ENCODE data around the gene CABLES1. TPM values are rescaled to one million over a fixed set of nuclear protein-coding genes. Genes with fewer than 3 reads are reported as not detected.
A peak's percentile ranks its signal among the peaks of the same experiment; 100 is the strongest.

CABLES1 gene
- total RNA-seq, 4 donors from 2014 or later: 28.1 to 43.8 (median 37.6) TPM

DNA sequence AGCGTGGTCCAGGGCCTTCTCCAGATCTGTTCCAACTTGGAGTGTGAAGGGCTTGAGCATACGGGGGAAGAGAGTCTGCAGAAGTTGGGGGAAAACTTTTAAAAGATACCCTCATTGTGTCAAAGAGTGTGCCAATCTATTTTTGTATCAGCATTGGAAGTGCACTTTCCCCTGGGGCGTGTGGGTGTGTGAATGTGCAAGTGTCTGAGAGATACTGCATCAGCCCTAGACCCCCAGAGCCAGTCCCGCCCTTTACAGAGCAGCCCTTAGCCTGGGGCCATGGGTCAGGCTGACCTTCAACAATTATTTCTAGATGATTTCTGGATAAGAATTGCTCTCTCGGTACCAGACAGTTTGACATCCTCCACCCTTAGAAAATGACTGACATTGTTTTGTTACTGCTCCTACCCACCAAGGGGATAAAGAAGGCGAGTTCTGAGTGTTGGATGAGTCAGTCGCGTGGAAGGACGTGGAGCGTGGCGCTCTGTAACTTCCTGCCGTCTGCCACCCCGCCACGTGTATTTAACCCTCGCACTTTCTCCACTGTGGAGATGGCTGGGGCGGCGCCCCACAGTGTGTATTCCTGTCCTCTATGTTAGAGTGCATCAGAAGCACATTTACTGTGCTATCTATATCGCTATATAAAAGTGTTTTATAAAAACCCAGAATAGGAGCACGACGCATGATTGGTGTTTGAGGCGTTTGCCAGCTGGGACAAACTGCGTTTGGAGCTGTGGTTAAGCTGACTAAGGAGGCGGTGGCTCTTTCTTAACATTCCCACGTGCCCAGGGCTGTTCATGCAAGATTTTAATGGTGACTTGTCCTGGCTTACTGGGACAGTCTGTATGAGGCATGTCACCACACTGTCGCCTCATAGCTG lies 122.6 kb downstream of the CABLES1 start:
- intact Hi-C loops (cut with DNase I): loop anchor here (10.0 kb wide), 1 partner anchor 123 kb away; the partner anchor contains the start of gene CABLES1
- Histone ChIP-seq H3K4me3 (replicated peaks in 1 of 3) (no peak overlapping the region), H3K4me1 (peaks cover 46 to 52% of the 10 kb centered on the region in 2 donors), H3K27me3 (no peaks in the 10 kb centered on the region), H3K36me3 (peaks cover 6 to 10% of the 10 kb centered on the region in 2 donors), H3K9me3 (no peaks in the 10 kb centered on the region), H3K27ac (peak overlapping the region; percentile 32 to 97 (median 97))
- no peak for TF ChIP-seq CTCF (IDR thresholded peaks at IDR 0.05)
- no peak for TF ChIP-seq POLR2A (IDR thresholded peaks at IDR 0.05)
- DNase-seq: no peak
- WGBS, 2 donors: 80 to 85% methylated on average over 25 of the region's 25 CpGs

GRCh38 chr18:23258566-23259469 lies 123.5 kb downstream of the CABLES1 start:
- WGBS, 2 donors: 74 to 84% methylated on average over 15 of the region's 15 CpGs
- TF ChIP-seq POLR2A (IDR thresholded peaks at IDR 0.05) (no peak), CTCF (IDR thresholded peaks at IDR 0.05) (no peak)
- peaks cover 46 to 55% of the 10 kb centered on the region in 2 donors for H3K4me1 ChIP-seq
- peaks cover 1 to 4% of the 10 kb centered on the region in 2 donors for H3K36me3 ChIP-seq
- intact Hi-C loops (cut with DNase I): loop anchor here (10.0 kb wide), 1 partner anchor 124 kb away; the partner anchor contains the start of gene CABLES1
- no peak overlapping the region for H3K4me3 ChIP-seq (replicated peaks in 1 of 3)
- DNase-seq: no peak
- H3K9me3 ChIP-seq: no peaks in the 10 kb centered on the region
- H3K27me3 ChIP-seq: no peaks in the 10 kb centered on the region
- H3K27ac ChIP-seq: peak overlapping the region; percentile 95 to 97 (median 97)

DNA sequence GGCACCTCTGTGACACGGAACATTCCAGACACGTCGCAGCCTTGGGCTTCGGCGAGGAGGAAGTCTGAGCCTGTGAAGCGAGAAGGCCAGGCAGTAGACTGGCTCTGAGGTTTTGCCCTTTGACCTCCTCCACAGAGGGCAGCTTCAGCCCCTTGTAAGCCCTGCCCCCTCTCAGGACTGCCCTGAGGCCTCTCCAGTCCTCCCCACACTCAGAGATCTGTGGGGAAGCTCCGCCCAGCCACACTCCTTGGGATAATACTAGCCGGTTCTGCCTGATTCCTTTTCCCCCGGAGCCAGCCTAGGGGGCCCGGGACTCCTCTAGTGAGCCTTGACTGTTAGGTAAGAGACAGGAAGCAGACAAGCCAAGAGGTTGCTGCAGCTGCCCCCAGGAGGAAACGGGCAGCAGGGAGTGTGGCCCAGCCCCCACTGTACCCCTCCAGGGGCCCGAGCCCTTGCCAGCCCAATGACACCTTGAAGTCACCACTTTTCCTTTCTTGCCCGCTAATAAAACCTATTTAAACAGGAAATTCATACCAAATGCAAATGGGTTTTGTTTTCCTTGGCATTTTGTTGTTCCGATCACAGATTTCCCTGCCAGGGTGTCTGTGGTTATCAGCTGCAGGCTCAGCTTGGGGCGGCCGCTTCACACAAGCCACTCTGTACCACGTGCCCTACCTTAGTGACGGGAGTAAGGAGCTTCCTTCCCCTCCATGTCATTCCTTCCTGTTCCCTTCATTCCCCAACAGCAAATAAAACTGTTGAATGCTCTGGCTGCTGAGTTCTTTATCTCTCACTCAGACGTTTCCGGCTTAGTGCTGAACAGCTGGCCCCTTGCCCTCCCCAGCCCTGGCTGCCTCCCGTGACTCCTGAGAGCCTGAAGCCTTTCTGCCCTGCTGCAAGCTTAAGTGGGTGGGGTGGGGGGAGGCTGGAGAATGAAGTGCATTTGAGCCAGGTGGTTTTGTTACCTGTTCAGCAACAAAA lies 124.7 kb downstream of the CABLES1 start:
- H3K36me3 ChIP-seq: no peaks in the 10 kb centered on the region
- intact Hi-C loops (cut with DNase I): loop anchor here (10.0 kb wide), 1 partner anchor 125 kb away; the partner anchor contains the start of gene CABLES1
- no peak for TF ChIP-seq CTCF (IDR thresholded peaks at IDR 0.05)
- TF ChIP-seq POLR2A (IDR thresholded peaks at IDR 0.05): peak in 1 of 2 donors; percentile 43
- H3K4me1 ChIP-seq: peaks cover 46 to 58% of the 10 kb centered on the region in 2 donors
- H3K4me3 ChIP-seq (replicated peaks in 1 of 3): no peak overlapping the region
- no peaks in the 10 kb centered on the region for H3K9me3 ChIP-seq
- 10 to 11% methylated on average over 20 to 21 of the region's 21 CpGs for WGBS, 2 donors
- no peaks in the 10 kb centered on the region for H3K27me3 ChIP-seq
- DNase-seq: peak; percentile 99
- peak overlapping the region; percentile 95 to 97 (median 97) for H3K27ac ChIP-seq

- Histone ChIP-seq H3K27me3 (no peaks in the 10 kb centered on the region), H3K27ac (peak overlapping the region; percentile 87 to 97 (median 97)), H3K4me1 (peaks cover 46 to 58% of the 10 kb centered on the region in 2 donors), H3K9me3 (no peaks in the 10 kb centered on the region), H3K4me3 (replicated peaks in 1 of 3) (no peak overlapping the region), H3K36me3 (no peaks in the 10 kb centered on the region)
- TF ChIP-seq POLR2A (IDR thresholded peaks at IDR 0.05): no peak
- TF ChIP-seq CTCF (IDR thresholded peaks at IDR 0.05): no peak
- peak; percentile 33 to 34 for DNase-seq
- 51 to 52% methylated on average over 7 of the region's 7 CpGs for WGBS, 2 donors
- intact Hi-C loops (cut with DNase I): no loop called here
Measured at GRCh38 chr18:23260926-23261590, 125.8 kb downstream of the CABLES1 start.

Data from thyroid gland (tissue), 4 donors.